K562 (cell line): Measurements from ENCODE around the gene HS3ST4. TPM values are rescaled to one million over a fixed set of nuclear protein-coding genes. Genes with fewer than 3 reads are reported as not detected.

Source experiments
- ATAC-seq: fragments of 200-7000 bp; cut with Tn5 transposase; 3 replicates; pipeline ENCODE4 v1.9.1; 2020; ENCODE audit warnings: moderate library complexity
- BruUV-seq: library from RNA; stranded (reverse); fragments of 400-500 nt; replicated peaks from 2 replicates; lab custom pipeline; 2021; lab: Mats Ljungman, UMichigan
- CTCF ChIA-PET: fragments of 300-600 bp; formaldehyde crosslinking; extraction: SDS; loops from one replicate; lab custom pipeline; 2021; ENCODE audit warnings: low intra/inter-chr PET ratio; lab: Yijun Ruan, JAX
- POLR2A ChIA-PET: fragments of 300-600, 350-650 bp; sonication (Branson Sonifier 250); formaldehyde crosslinking; extraction: SDS; loops from one replicate; lab custom pipeline; 2021; ENCODE audit warnings: antibody characterized with exemption, inconsistent platforms; lab: Yijun Ruan, JAX
- DNase-seq, 4 experiments: peaks; one replicate each; pipeline versions ENCODE4 v3.0.0 to v3.0.0-alpha.2; 2011 to 2018; ENCODE audit warnings: low spot score in 3 of 4, mixed read lengths in 3 of 4; ENCODE audit errors: extremely low read depth in 1 of 4
- FAIRE-seq: peaks from 2 replicates; lab custom pipeline; 2011; peaks lifted over from hg19 to GRCh38; lab: Jason Lieb, UNC
- H2AFZ ChIP-seq: 2 replicates; pipeline ENCODE4 v1.6.0; 2011; ENCODE audit warnings: low read depth, low read length, control low read depth, inconsistent platforms
- H3K27ac ChIP-seq: fragments of 200-600 bp; 3 replicates; pipeline ENCODE4 v1.8.0; 2011; ENCODE audit warnings: low read depth, mild to moderate bottlenecking, control low read depth, inconsistent platforms, low read length, moderate library complexity, mixed read lengths; ENCODE audit errors: extremely low read depth
- H3K27me3 ChIP-seq, 2 experiments: fragments of 300-600 bp in 1 of 2; 2 replicates in 1 of 2; 3 replicates in 1 of 2; pipeline versions ENCODE4 v1.6.0 to v1.8.0; 2011; ENCODE audit warnings: inconsistent platforms in 2 of 2, low read length in 2 of 2, mild to moderate bottlenecking in 1 of 2, mixed read lengths in 1 of 2, moderate library complexity in 1 of 2; ENCODE audit not compliant: control insufficient read depth in 2 of 2, insufficient read depth in 2 of 2
- H3K36me3 ChIP-seq: fragments of 300-600 bp; 3 replicates; pipeline ENCODE4 v1.8.0; 2011; ENCODE audit warnings: mild to moderate bottlenecking, low read length, inconsistent platforms; ENCODE audit not compliant: control insufficient read depth, insufficient read depth
- H3K4me1 ChIP-seq, 2 experiments: fragments of 200-600 bp in 1 of 2; replicated peaks in 1 of 2; 2 replicates in 1 of 2; 3 replicates in 1 of 2; pipeline versions ENCODE4 v1.5.1 to v1.8.0; 2011; ENCODE audit warnings: inconsistent platforms in 2 of 2, low read length in 2 of 2, mild to moderate bottlenecking in 1 of 2, mixed read lengths in 1 of 2, moderate library complexity in 1 of 2; ENCODE audit not compliant: control insufficient read depth in 2 of 2, insufficient read depth in 2 of 2
- H3K4me2 ChIP-seq: 2 replicates; pipeline ENCODE4 v1.6.1; 2011; ENCODE audit warnings: low read length, control low read depth, inconsistent platforms, mixed read lengths; ENCODE audit not compliant: insufficient read depth
- H3K4me3 ChIP-seq: fragments of 200-600 bp; sonication (generic), shearing (Covaris generic); 2 replicates; pipeline ENCODE4 v1.5.1; 2016; ENCODE audit warnings: control low read depth, inconsistent platforms
- H3K79me2 ChIP-seq: fragments of 200-600 bp; 3 replicates; pipeline ENCODE4 v1.8.0; 2011; ENCODE audit warnings: low read length, inconsistent platforms; ENCODE audit not compliant: control insufficient read depth, insufficient read depth
- H3K9ac ChIP-seq, 2 experiments: 2 replicates each; pipeline versions ENCODE4 v1.6.0 to v1.6.1; 2011; ENCODE audit warnings: low read depth in 2 of 2, low read length in 2 of 2, control low read depth in 1 of 2, inconsistent platforms in 1 of 2, mild to moderate bottlenecking in 1 of 2, mixed read lengths in 1 of 2; ENCODE audit not compliant: insufficient read depth in 1 of 2
- H3K9me1 ChIP-seq: one replicate; pipeline ENCODE4 v1.6.0; 2011; ENCODE audit warnings: inconsistent platforms, mild to moderate bottlenecking, low read length, moderate library complexity; ENCODE audit not compliant: control insufficient read depth, insufficient read depth
- H3K9me3 ChIP-seq: replicated peaks from 2 replicates; pipeline ENCODE4 v1.5.1; 2011; ENCODE audit warnings: low read depth, low read length, inconsistent platforms; ENCODE audit not compliant: control insufficient read depth, insufficient read depth
- H4K20me1 ChIP-seq: replicated peaks from 2 replicates; pipeline ENCODE4 v1.6.1; 2011; ENCODE audit warnings: low read length, inconsistent platforms, mixed read lengths; ENCODE audit not compliant: control insufficient read depth, insufficient read depth
- AFF4 ChIP-seq: sonication (generic); formaldehyde crosslinking; IDR thresholded peaks from 2 replicates; pipeline ENCODE4 v1.8.0; 2023; ENCODE audit warnings: mild to moderate bottlenecking, missing genetic modification reagents
- ARHGAP35 ChIP-seq: fragments of 450-650 bp; IDR thresholded peaks from 2 replicates; pipeline ENCODE4 v1.6.1; 2018; ENCODE audit not compliant: partially characterized antibody
- CBX1 ChIP-seq: sonication (generic); IDR thresholded peaks from 2 replicates; pipeline ENCODE4 v1.6.1; 2016; ENCODE audit warnings: antibody characterized with exemption, low read depth, mild to moderate bottlenecking
- ESRRA ChIP-seq: fragments of 450-650 bp; IDR thresholded peaks from 2 replicates; pipeline ENCODE4 v1.6.1; 2014; ENCODE audit warnings: low read depth, mild to moderate bottlenecking, moderate library complexity, borderline replicate concordance
- HINFP ChIP-seq: fragments of 450-650 bp; conservative IDR thresholded peaks from 2 replicates; pipeline ENCODE4 v1.6.1; 2016; ENCODE audit warnings: missing genetic modification characterization, low read depth, mild to moderate bottlenecking, control low read depth, missing compliant biosample characterization
- ILK ChIP-seq: fragments of 450-650 bp; IDR thresholded peaks from 2 replicates; pipeline ENCODE4 v1.6.1; 2016; ENCODE audit warnings: missing genetic modification characterization, low read depth, mild to moderate bottlenecking, missing compliant biosample characterization, moderate library complexity, borderline replicate concordance
- PML ChIP-seq: IDR thresholded peaks from 2 replicates; pipeline ENCODE4 v1.6.1; 2012; ENCODE audit warnings: low read length, inconsistent platforms
- RCOR1 ChIP-seq, 2 experiments: IDR thresholded peaks; 2 replicates each; pipeline ENCODE4 v1.6.1; 2012; ENCODE audit warnings: low read depth in 2 of 2, low read length in 2 of 2, borderline replicate concordance in 1 of 2, improper control_type of control experiment in 1 of 2
- SNRNP70 ChIP-seq: fragments of 200-400 bp; formaldehyde crosslinking; optimal IDR thresholded peaks from 2 replicates; pipeline ENCODE3; 2017; ENCODE audit warnings: low read depth, low read length
- ZNF253 ChIP-seq: fragments of 250-450 bp; sonication (Bioruptor Pico); conservative IDR thresholded peaks from 2 replicates; pipeline ENCODE4 v1.6.1; 2021; ENCODE audit warnings: mild to moderate bottlenecking
- ZNF274 ChIP-seq: IDR thresholded peaks from 2 replicates; pipeline ENCODE4 v1.6.1; 2011; ENCODE audit warnings: low read depth, mild to moderate bottlenecking, low read length, moderate library complexity, borderline replicate concordance
- ZNF436 ChIP-seq: fragments of 250-450, 450-650 bp; sonication (Bioruptor Pico); formaldehyde crosslinking; IDR thresholded peaks from 2 replicates; pipeline ENCODE4 v1.7.0; 2020; ENCODE audit warnings: mild to moderate bottlenecking
- ZNF830 ChIP-seq: fragments of 250-450 bp; sonication (Bioruptor Pico); IDR thresholded peaks from 2 replicates; pipeline ENCODE4 v1.5.0; 2021; ENCODE audit warnings: mild to moderate bottlenecking
- WGBS: fragments of 100-300 bp; shearing (Covaris generic); methylation state at CpG from one replicate; pipeline ENCODE4 v1.1.6; 2016; ENCODE audit warnings: low coverage, mixed read lengths; ENCODE audit not compliant: insufficient coverage; ENCODE audit errors: missing lambda C conversion rate; 5-methylcytosine and 5-hydroxymethylcytosine counted together
- in situ Hi-C: fragments of 300-500 bp; cut with MboI; formaldehyde crosslinking; loops from 4 replicates; pipeline ENCODE4 v1.15.0; 2018; ENCODE audit warnings: inconsistent platforms, mixed read lengths
- intact Hi-C: fragments of 100-400 bp; cut with micrococcal nuclease; formaldehyde crosslinking; loops from 2 replicates; pipeline ENCODE4 v1.14.2; 2022
- polyA plus RNA-seq, 8 experiments: library from polyadenylated mRNA; depleted of rRNA in 4 of 8; stranded (reverse) in 5 of 8; unstranded in 3 of 8; fragments of >200 nt; fragmentation: Nextera tagmentation in 2 of 8; fragmentation: Illumina TruSeq in 1 of 8; extraction: Ambion mirVana in 2 of 8; extraction: Trizol in 1 of 8; gene quantifications; 2 replicates each; pipeline versions ENCODE4 v1.2.1 to v1.2.3, GENCODE V29; 2011 to 2014; ENCODE audit warnings: inconsistent platforms in 1 of 8, missing spikeins in 1 of 8
- total RNA-seq, 7 experiments: library from RNA; depleted of rRNA in 6 of 7; stranded (reverse); fragments of >200 nt in 6 of 7; fragmentation: Illumina TruSeq in 2 of 7; extraction: Trizol in 2 of 7; gene quantifications; 2 replicates each; pipeline versions ENCODE4 v1.2.1 to v1.2.3, GENCODE V29; 2011 to 2021; ENCODE audit warnings: low replicate concordance in 1 of 7

Gene HS3ST4
- total and polyA plus RNA-seq, 9 of the 15 experiments (the other 6 are each of a cell fraction or from before 2014, with no cell fraction given), result not detected

- TF ChIP-seq CBX1 (peak; percentile 59; the same call in 1 of the 2 replicates), ARHGAP35 (no peak), PML (no peak), RCOR1 (IDR thresholded peaks at IDR 0.05; ENCODE audit: borderline replicate concordance in 1 of 2, low read depth in 2 of 2, low read length in 2 of 2) (peak in 1 of 2 experiments; percentile 74; a peak in 2 of 4 replicates), ESRRA (no peak), ZNF830 (no peak)
Measured at GRCh38 chr16:25771216-25771615, 79.5 kb downstream of the HS3ST4 start (continued).

- intact Hi-C loops (no loop called here), in situ Hi-C loops (no loop called here)
- ChIA-PET POLR2A (interaction anchor here (0.6 kb wide), 1 partner anchor 9 kb away, joined by 3 read pairs; no protein-coding TSS in a partner anchor), CTCF (no interaction called here)
- Histone ChIP-seq H2AFZ (peak overlapping the region; percentile 34), H3K9me1 (no peaks in the 10 kb centered on the region), H3K79me2 (no peaks in the 10 kb centered on the region), H3K4me1 (peaks cover 5 to 43% of the 10 kb centered on the region in 2 experiments; a peak in 3 of 5 replicates), H3K9me3 (no peaks in the 10 kb centered on the region), H3K27ac (peak overlapping the region; percentile 60), H3K27me3 (no peaks in the 10 kb centered on the region), H3K4me2 (peak overlapping the region; percentile 61), H3K9ac (0 out of 4 replicates have a peak overlapping the region, but pooled peaks of 1 of the 2 experiments have one; percentile 31), H3K4me3 (no peak overlapping the region), H3K36me3 (no peaks in the 10 kb centered on the region), H4K20me1 (no peaks in the 10 kb centered on the region)
- FAIRE-seq, result peak; percentile 89
- 7% methylated on average over 5 of the region's 5 CpGs for WGBS
- peak; percentile 86 for ATAC-seq
- BruUV-seq, result no TSS peak
- DNase-seq, result peak; percentile 69 to 84 (median 74)
- TF ChIP-seq HINFP (tag) (no peak), RCOR1 (IDR thresholded peaks at IDR 0.05; ENCODE audit: borderline replicate concordance in 1 of 2, low read depth in 2 of 2, low read length in 2 of 2) (peak in 1 of 2 experiments; percentile 86; a peak in 3 of 4 replicates), ZNF436 (CRISPR knock-in tag) (no peak), ILK (tag) (no peak), ZNF274 (peak; percentile 81; the same call in 1 of the 2 replicates), SNRNP70 (no peak), AFF4 (no peak), ZNF253 (CRISPR knock-in tag) (no peak)
Measured at GRCh38 chr16:25771812-25772568, 80.2 kb downstream of the HS3ST4 start.
